Esophagus squamous epithelium (tissue), 4 donors: Measurements from ENCODE around the gene KRT80.

Source experiments
- CTCF ChIP-seq, 6 experiments: fragments of 450-650 bp in 4 of 6; fragments of 200-600 bp in 2 of 6; sonication (generic) in 2 of 6; IDR thresholded peaks; one replicate each; pipeline ENCODE4 v1.5.1; 2016 to 2019; ENCODE audit warnings: antibody characterized with exemption in 6 of 6, mild to moderate bottlenecking in 4 of 6, moderate library complexity in 4 of 6
- POLR2A ChIP-seq, 4 donors: fragments of 450-650 bp; IDR thresholded peaks; one replicate each; pipeline ENCODE4 v1.6.1; 2017; ENCODE audit warnings: antibody characterized with exemption in 4 of 4, mild to moderate bottlenecking in 4 of 4, moderate library complexity in 3 of 4

GRCh38 chr12:52146822-52147366 lies 44.9 kb downstream of the KRT80 start:
- no peak for TF ChIP-seq POLR2A (IDR thresholded peaks at IDR 0.05)
- TF ChIP-seq CTCF (IDR thresholded peaks at IDR 0.05), result no peak
